GM12878 (cell line): ENCODE data around the gene ANKRD65. TPM values are rescaled to one million over a fixed set of nuclear protein-coding genes. Genes with fewer than 3 reads are reported as not detected.

Experiments used
- ATAC-seq: fragments of 200-7000 bp; cut with Tn5 transposase; 3 replicates; pipeline ENCODE4 v1.9.1; 2020; ENCODE audit warnings: mild to moderate bottlenecking, moderate library complexity
- BruUV-seq: library from RNA; stranded (reverse); fragments of 400-500 nt; replicated peaks from 2 replicates; lab custom pipeline; 2021; lab: Mats Ljungman, UMichigan
- CTCF ChIA-PET: fragments of 300-600 bp; sonication (Branson Sonifier 250); formaldehyde crosslinking; extraction: SDS; loops from one replicate; lab custom pipeline; 2021; ENCODE audit warnings: inconsistent platforms; lab: Yijun Ruan, JAX
- POLR2A ChIA-PET: fragments of 350-600 bp; formaldehyde crosslinking; extraction: SDS; loops from one replicate; lab custom pipeline; 2021; ENCODE audit warnings: inconsistent platforms; lab: Charles Lee
- RAD21 ChIA-PET: fragments of 300-600 bp; sonication (Branson Sonifier 250); formaldehyde crosslinking; loops from one replicate; lab custom pipeline; 2023; ENCODE audit warnings: antibody characterized with exemption; ENCODE audit not compliant: unreplicated experiment; lab: Charles Lee
- SMC1A ChIA-PET: fragments of 300-600 bp; sonication (Branson Sonifier 250); formaldehyde crosslinking; loops from one replicate; lab custom pipeline; 2023; ENCODE audit not compliant: unreplicated experiment, uncharacterized antibody; lab: Charles Lee
- DNase-seq: peaks from one replicate; pipeline ENCODE4 v3.0.0-alpha.2; 2011; ENCODE audit warnings: low read depth, low spot score
- FAIRE-seq: peaks from 3 replicates; lab custom pipeline; 2011; peaks lifted over from hg19 to GRCh38; lab: Jason Lieb, UNC
- H2AFZ ChIP-seq: 2 replicates; pipeline ENCODE4 v1.6.0; 2011; ENCODE audit warnings: low read depth, low read length, control low read depth; ENCODE audit not compliant: control insufficient read depth
- H3K27ac ChIP-seq: 2 replicates; pipeline ENCODE4 v1.5.1; 2011; ENCODE audit warnings: control low read depth; ENCODE audit not compliant: control insufficient read depth, insufficient read depth
- H3K27me3 ChIP-seq, 2 experiments: replicated peaks in 1 of 2; 2 replicates each; pipeline versions ENCODE4 v1.6.0 to v1.6.1; 2011; ENCODE audit warnings: low read length in 1 of 2; ENCODE audit not compliant: control insufficient read depth in 2 of 2, insufficient read depth in 2 of 2
- H3K36me3 ChIP-seq, 2 experiments: 2 replicates each; pipeline ENCODE4 v1.5.1; 2011; ENCODE audit warnings: low read length in 1 of 2; ENCODE audit not compliant: control insufficient read depth in 2 of 2, insufficient read depth in 2 of 2
- H3K4me1 ChIP-seq: 2 replicates; pipeline ENCODE4 v1.6.1; 2011; ENCODE audit warnings: mild to moderate bottlenecking, low read length, moderate library complexity, mixed read lengths; ENCODE audit not compliant: control insufficient read depth, insufficient read depth
- H3K4me2 ChIP-seq: 2 replicates; pipeline ENCODE4 v1.6.0; 2011; ENCODE audit warnings: control low read depth; ENCODE audit not compliant: control insufficient read depth, insufficient read depth
- H3K4me3 ChIP-seq: fragments of 200-600 bp; sonication (generic); 2 replicates; pipeline ENCODE4 v1.5.1; 2016
- H3K79me2 ChIP-seq: 2 replicates; pipeline ENCODE4 v1.6.0; 2011; ENCODE audit warnings: low read length; ENCODE audit not compliant: control insufficient read depth, insufficient read depth
- H3K9ac ChIP-seq: 2 replicates; pipeline ENCODE4 v1.8.0; 2011; ENCODE audit warnings: low read length, control low read depth, mixed read lengths; ENCODE audit not compliant: control insufficient read depth, insufficient read depth
- H3K9me3 ChIP-seq: replicated peaks from 3 replicates; pipeline ENCODE4 v1.5.1; 2011; ENCODE audit warnings: mild to moderate bottlenecking, low read length; ENCODE audit not compliant: control insufficient read depth, insufficient read depth
- H4K20me1 ChIP-seq: 2 replicates; pipeline ENCODE4 v1.6.0; 2011; ENCODE audit not compliant: control insufficient read depth, insufficient read depth
- BHLHE40 ChIP-seq, 2 experiments: fragments of 450-650 bp in 1 of 2; IDR thresholded peaks; 2 replicates each; pipeline ENCODE4 v1.6.1; 2011 to 2017; ENCODE audit warnings: low read depth in 2 of 2, borderline replicate concordance in 1 of 2, improper control_type of control experiment in 1 of 2, low read length in 1 of 2, mild to moderate bottlenecking in 1 of 2
- CHD4 ChIP-seq: fragments of 200-600 bp; sonication (generic); IDR thresholded peaks from 2 replicates; pipeline ENCODE4 v1.6.1; 2016; ENCODE audit warnings: mild to moderate bottlenecking
- FOS ChIP-seq: IDR thresholded peaks from 3 replicates; pipeline ENCODE4 v1.6.1; 2011; ENCODE audit warnings: borderline replicate concordance; ENCODE audit not compliant: insufficient read length; ENCODE audit errors: extremely low read depth
- JUNB ChIP-seq: IDR thresholded peaks from 2 replicates; pipeline ENCODE4 v1.6.1; 2016; ENCODE audit warnings: antibody characterized with exemption, mild to moderate bottlenecking
- MLLT1 ChIP-seq: fragments of 450-650 bp; IDR thresholded peaks from 2 replicates; pipeline ENCODE4 v1.6.1; 2016; ENCODE audit warnings: mild to moderate bottlenecking
- NKRF ChIP-seq: fragments of 450-650 bp; conservative IDR thresholded peaks from 2 replicates; pipeline ENCODE4 v1.6.1; 2017; ENCODE audit warnings: mild to moderate bottlenecking, moderate library complexity
- RAD51 ChIP-seq: fragments of 450-650 bp; IDR thresholded peaks from 2 replicates; pipeline ENCODE4 v1.6.1; 2016; ENCODE audit warnings: moderate library complexity, mild to moderate bottlenecking, inconsistent platforms
- SMAD5 ChIP-seq: IDR thresholded peaks from 2 replicates; pipeline ENCODE4 v1.6.1; 2016; ENCODE audit warnings: antibody characterized with exemption, low read depth
- SREBF2 ChIP-seq: IDR thresholded peaks from 2 replicates; pipeline ENCODE4 v1.6.1; 2012; ENCODE audit warnings: mild to moderate bottlenecking, low read length
- SUPT20H ChIP-seq: IDR thresholded peaks from 2 replicates; pipeline ENCODE4 v1.6.1; 2011; ENCODE audit warnings: low read depth, mild to moderate bottlenecking, low read length, moderate library complexity, borderline replicate concordance; ENCODE audit not compliant: control insufficient read depth
- TCF12 ChIP-seq: IDR thresholded peaks from 2 replicates; pipeline ENCODE4 v1.6.1; 2011; ENCODE audit warnings: low read depth, mild to moderate bottlenecking, low read length
- ZBED1 ChIP-seq: IDR thresholded peaks from 2 replicates; pipeline ENCODE4 v1.6.1; 2016; ENCODE audit warnings: borderline replicate concordance
- WGBS: methylation state at CpG from one replicate; pipeline ENCODE4 v1.1.6; 2016; ENCODE audit warnings: low lambda C conversion rate; ENCODE audit not compliant: insufficient replicate concordance, insufficient coverage; ENCODE audit errors: missing lambda C conversion rate; 5-methylcytosine and 5-hydroxymethylcytosine counted together
- in situ Hi-C: fragments of 300-500 bp; cut with MboI; formaldehyde crosslinking; loops from 9 replicates; pipeline ENCODE4 v1.14.3; 2018; ENCODE audit warnings: mixed read lengths
- intact Hi-C: fragments of 100-400 bp; cut with micrococcal nuclease; formaldehyde crosslinking; loops from one replicate; pipeline ENCODE4 v1.14.2; 2022; ENCODE audit not compliant: unreplicated experiment
- polyA plus RNA-seq, 11 experiments: library from polyadenylated mRNA; depleted of rRNA in 4 of 11; unstranded in 6 of 11; stranded (reverse) in 5 of 11; fragments of >200 nt; fragmentation: Nextera tagmentation in 4 of 11; fragmentation: Illumina TruSeq in 1 of 11; extraction: Ambion mirVana in 4 of 11; extraction: Trizol in 1 of 11; gene quantifications; 1 replicate in 1 of 11; 2 replicates in 10 of 11; pipeline versions ENCODE4 v1.2.1 to v1.2.3, GENCODE V29; 2011 to 2016; ENCODE audit warnings: inconsistent platforms in 2 of 11, missing spikeins in 2 of 11, low read depth in 1 of 11
- total RNA-seq, 4 experiments: library from RNA; depleted of rRNA in 3 of 4; stranded (reverse); fragments of >200 nt in 3 of 4; fragmentation: Illumina TruSeq in 1 of 4; extraction: Trizol in 1 of 4; gene quantifications; 2 replicates each; pipeline versions ENCODE4 v1.2.1 to v1.2.3, GENCODE V29; 2013 to 2021
- TF ChIP-seq, protein P1 (sequence below): IDR thresholded peaks from 2 replicates; pipeline ENCODE4 v1.6.1; 2012; ENCODE audit warnings: low read depth, low read length, improper control_type of control experiment

ANKRD65 gene
- total and polyA plus RNA-seq, 10 of the 15 experiments (the other 5 are each of a cell fraction or from before 2014, with no cell fraction given) = 0.05 to 2.8 (median 0.37) TPM

- no peak for TF ChIP-seq SUPT20H
- peak; percentile 75 for TF ChIP-seq SREBF2
- TF ChIP-seq CHD4 = no peak
- TF ChIP-seq NKRF = peak; percentile 65
- TF ChIP-seq JUNB = no peak
These were observed 14.0 kb downstream of the ANKRD65 start, which contains the start of gene MRPL20 (continued) for GRCh38 chr1:1406821-1407635.

GRCh38 chr1:1406101-1406820 lies 14.8 kb downstream of the ANKRD65 start:
- Histone ChIP-seq H4K20me1 (no peaks in the 10 kb centered on the region), H3K27ac (peak overlapping the region; percentile 93), H3K4me3 (peak overlapping the region; percentile 98), H3K4me1 (peaks cover 14% of the 10 kb centered on the region), H3K9ac (peak overlapping the region; percentile 97), H3K4me2 (peak overlapping the region; percentile 79), H3K36me3 (peaks cover 9 to 16% of the 10 kb centered on the region in 2 experiments), H3K9me3 (peaks cover 2% of the 10 kb centered on the region; the same call in 2 of the 3 replicates), H3K27me3 (no peaks in the 10 kb centered on the region), H3K79me2 (peaks cover 58% of the 10 kb centered on the region), H2AFZ (no peak overlapping the region; the same call in 1 of the 2 replicates)
- no peak for DNase-seq
- SMC1A ChIA-PET = interaction anchor here (0.9 to 1.3 kb wide), 4 partner anchors 31 to 98 kb away, joined by 3 to 5 read pairs (median 3); partner anchors contain the start of gene AURKAIP1
- POLR2A ChIA-PET = interaction anchor here (0.6 to 2.6 kb wide), 2 partner anchors 8 to 20 kb away, joined by 3 to 15 read pairs; partner anchors contain the start of gene CCNL2
- intact Hi-C loops (loop anchor here (2.0 kb wide), 1 partner anchor 35 kb away; no protein-coding TSS in a partner anchor), in situ Hi-C loops (no loop called here)
- FAIRE-seq = no peak
- BruUV-seq = no TSS peak
- peak; percentile 43 for ATAC-seq
- CTCF ChIA-PET = interaction anchor here (0.6 to 2.3 kb wide), 4 partner anchors 34 to 56 kb away, joined by 3 to 7 read pairs (median 4); no protein-coding TSS in a partner anchor
- RAD21 ChIA-PET = interaction anchor here (0.8 to 1.6 kb wide), 3 partner anchors 32 to 36 kb away, joined by 3 to 8 read pairs (median 4); no protein-coding TSS in a partner anchor
- WGBS = 40% methylated on average over 34 of the region's 43 CpGs
- no peak for TF ChIP-seq ZBED1
- TF ChIP-seq MLLT1 = peak; percentile 86
- TF ChIP-seq RAD51 = no peak
- TF ChIP-seq SMAD5 = 0 out of 2 replicates have a peak, but pooled peaks have one; percentile 32
- no peak for TF ChIP-seq FOS
- TF ChIP-seq, protein P1, sequence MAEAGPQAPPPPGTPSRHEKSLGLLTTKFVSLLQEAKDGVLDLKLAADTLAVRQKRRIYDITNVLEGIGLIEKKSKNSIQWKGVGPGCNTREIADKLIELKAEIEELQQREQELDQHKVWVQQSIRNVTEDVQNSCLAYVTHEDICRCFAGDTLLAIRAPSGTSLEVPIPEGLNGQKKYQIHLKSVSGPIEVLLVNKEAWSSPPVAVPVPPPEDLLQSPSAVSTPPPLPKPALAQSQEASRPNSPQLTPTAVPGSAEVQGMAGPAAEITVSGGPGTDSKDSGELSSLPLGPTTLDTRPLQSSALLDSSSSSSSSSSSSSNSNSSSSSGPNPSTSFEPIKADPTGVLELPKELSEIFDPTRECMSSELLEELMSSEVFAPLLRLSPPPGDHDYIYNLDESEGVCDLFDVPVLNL = no peak
- peak; percentile 16 to 40; a peak in 1 of 4 replicates for TF ChIP-seq BHLHE40 (IDR thresholded peaks at IDR 0.05; ENCODE audit: borderline replicate concordance in 1 of 2, low read depth in 2 of 2, low read length in 1 of 2)
- no peak for TF ChIP-seq TCF12
